ENCODE results near the gene ABCC4. TPM values are rescaled to one million over a fixed set of nuclear protein-coding genes. Genes with fewer than 3 reads are reported as not detected.
"Not testable (repeated sequence)": the region's sequence is repeated elsewhere in the genome, so short reads cannot be mapped to it uniquely, and the experiment has no call there.

Gene ABCC4
- total and polyA plus RNA-seq, 2 of the 13 experiments (the other 11 are each of a cell fraction or from before 2014, with no cell fraction given) = 4.2 to 11.3 TPM

DNA sequence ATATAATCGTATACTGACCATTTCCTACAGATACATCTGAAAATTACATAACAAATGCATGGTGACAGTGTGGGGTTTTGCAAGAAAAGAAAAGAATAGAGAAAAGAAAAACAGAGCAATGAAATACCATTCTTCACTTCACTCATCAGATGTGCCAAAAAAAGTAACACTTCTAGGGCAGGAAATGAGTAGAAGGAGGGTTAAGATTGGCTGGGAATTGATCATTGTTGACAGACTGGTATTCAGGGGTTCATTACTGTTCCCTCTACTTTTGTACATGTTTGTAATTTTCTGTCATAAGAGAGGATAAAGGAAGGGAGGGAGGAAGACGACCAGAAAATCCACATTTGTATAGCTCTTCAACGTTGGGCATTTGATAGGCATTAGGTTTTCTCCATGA is 31.5 kb downstream of the ABCC4 start:
- Histone ChIP-seq H2AFZ (ENCODE audit: low read length) (no peak overlapping the region), H3K36me3 (replicated peaks in 1 of 2; ENCODE audit: control insufficient read depth in 1 of 2, insufficient read depth in 2 of 2, low read length in 2 of 2) (no peaks in the 10 kb centered on the region), H3K4me3 (replicated peaks in 1 of 3; ENCODE audit: insufficient read depth in 1 of 3, low read depth in 2 of 3, low read length in 3 of 3) (no peak overlapping the region), H3K27ac (ENCODE audit: extremely low read length, insufficient read depth, low read length) (no peak overlapping the region), H3K4me2 (ENCODE audit: low read depth, low read length) (no peak overlapping the region), H3K4me1 (ENCODE audit: insufficient read depth, low read length) (peaks cover 41% of the 10 kb centered on the region), H3K9me3 (ENCODE audit: low read length) (no peaks in the 10 kb centered on the region), H3K9ac (ENCODE audit: insufficient read depth, low read depth, low read length) (no peak overlapping the region), H4K20me1 (ENCODE audit: insufficient read depth, low read length) (no peaks in the 10 kb centered on the region), H3K27me3 (ENCODE audit: control insufficient read depth in 1 of 2, insufficient read depth in 2 of 2, low read length in 2 of 2) (no peaks in the 10 kb centered on the region), H3K79me2 (ENCODE audit: insufficient read depth, low read length) (no peaks in the 10 kb centered on the region)
- intact Hi-C loops (cut with micrococcal nuclease; ENCODE audit: unreplicated experiment) (loop anchor here (2.0 kb wide), 1 partner anchor 77 kb away; no protein-coding TSS in a partner anchor), in situ Hi-C loops (cut with HindIII; ENCODE audit: extremely low pct_ligation_motif_present, low pct_unique_long_range_greater_than_20kb) (no loop called here)
- CTCF ChIA-PET (ENCODE audit: low intra/inter-chr PET ratio, low total read pairs) = no interaction called here
- WGBS (ENCODE audit: low lambda C conversion rate) = 92% methylated on average over 3 of the region's 3 CpGs
- no peak for DNase-seq (ENCODE audit: low spot score)
- POLR2A ChIA-PET = no interaction called here
- TF ChIP-seq ZNF550 (CRISPR knock-in tag; IDR thresholded peaks at IDR 0.05; ENCODE audit: borderline replicate concordance) (no peak), NPAS2 (CRISPR knock-in tag; IDR thresholded peaks at IDR 0.05; ENCODE audit: borderline replicate concordance) (no peak), ZNF124 (CRISPR knock-in tag; IDR thresholded peaks at IDR 0.05) (no peak), NR2C2 (CRISPR knock-in tag; IDR thresholded peaks at IDR 0.05; ENCODE audit: borderline replicate concordance) (no peak), CSRNP2 (CRISPR knock-in tag; conservative IDR thresholded peaks at IDR 0.05; ENCODE audit: low read depth) (no peak), ZNF678 (CRISPR knock-in tag; IDR thresholded peaks at IDR 0.05) (no peak), ZNF704 (CRISPR knock-in tag; IDR thresholded peaks at IDR 0.05; ENCODE audit: borderline replicate concordance) (no peak), NFIB (CRISPR knock-in tag; IDR thresholded peaks at IDR 0.05; ENCODE audit: borderline replicate concordance) (no peak), HNRNPH1 (optimal IDR thresholded peaks at IDR 0.05; ENCODE audit: low read depth, low read length) (no peak)
- TF ChIP-seq, protein P1, sequence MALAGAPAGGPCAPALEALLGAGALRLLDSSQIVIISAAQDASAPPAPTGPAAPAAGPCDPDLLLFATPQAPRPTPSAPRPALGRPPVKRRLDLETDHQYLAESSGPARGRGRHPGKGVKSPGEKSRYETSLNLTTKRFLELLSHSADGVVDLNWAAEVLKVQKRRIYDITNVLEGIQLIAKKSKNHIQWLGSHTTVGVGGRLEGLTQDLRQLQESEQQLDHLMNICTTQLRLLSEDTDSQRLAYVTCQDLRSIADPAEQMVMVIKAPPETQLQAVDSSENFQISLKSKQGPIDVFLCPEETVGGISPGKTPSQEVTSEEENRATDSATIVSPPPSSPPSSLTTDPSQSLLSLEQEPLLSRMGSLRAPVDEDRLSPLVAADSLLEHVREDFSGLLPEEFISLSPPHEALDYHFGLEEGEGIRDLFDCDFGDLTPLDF (CRISPR knock-in tag; IDR thresholded peaks at IDR 0.05) = no peak
- no peak for FAIRE-seq
- no peak for ATAC-seq
- BruUV-seq (replicated peaks) = no TSS peak

DNA sequence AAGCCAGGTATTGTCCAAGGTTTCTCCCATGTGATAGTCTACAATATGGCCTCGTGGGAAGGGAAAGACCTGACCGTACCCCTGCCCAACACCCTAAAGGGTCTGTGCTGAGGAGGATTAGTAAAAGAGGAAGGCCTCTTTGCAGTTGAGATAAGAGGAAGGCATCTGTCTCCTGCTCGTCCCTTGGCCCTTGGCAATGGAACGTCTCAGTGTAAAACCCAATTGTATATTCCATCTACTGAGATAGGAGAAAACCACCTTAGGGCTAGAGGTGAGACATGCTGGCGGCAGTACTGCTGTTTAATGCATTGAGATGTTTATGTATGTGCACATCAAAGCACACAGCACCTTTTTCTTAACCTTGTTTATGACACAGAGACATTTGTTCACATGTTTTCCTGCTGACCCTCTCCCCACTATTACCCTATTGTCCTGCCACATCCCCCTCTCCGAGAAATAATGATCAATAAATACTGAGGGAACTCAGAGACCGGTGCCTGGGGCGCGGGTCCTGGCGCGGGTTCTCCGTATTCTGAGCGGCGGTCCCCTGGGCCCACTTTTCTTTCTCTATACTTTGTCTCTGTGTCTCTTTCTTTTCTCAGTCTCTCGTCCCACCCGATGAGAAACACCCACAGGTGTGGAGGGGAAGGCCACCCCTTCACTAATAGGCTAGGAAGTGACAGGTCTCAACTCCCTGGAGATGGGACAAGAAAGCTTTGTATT is 32.7 kb downstream of the ABCC4 start:
- DNase-seq (ENCODE audit: low spot score); intact Hi-C loops (cut with micrococcal nuclease; ENCODE audit: unreplicated experiment); H3K36me3 ChIP-seq (replicated peaks in 1 of 2; ENCODE audit: control insufficient read depth in 1 of 2, insufficient read depth in 2 of 2, low read length in 2 of 2); H2AFZ ChIP-seq (ENCODE audit: low read length); H4K20me1 ChIP-seq (ENCODE audit: insufficient read depth, low read length); H3K79me2 ChIP-seq (ENCODE audit: insufficient read depth, low read length); H3K27me3 ChIP-seq (ENCODE audit: control insufficient read depth in 1 of 2, insufficient read depth in 2 of 2, low read length in 2 of 2); ATAC-seq; BruUV-seq (replicated peaks); FAIRE-seq; POLR2A ChIA-PET; H3K27ac ChIP-seq (ENCODE audit: extremely low read length, insufficient read depth, low read length); H3K9me3 ChIP-seq (ENCODE audit: low read length); in situ Hi-C loops (cut with HindIII; ENCODE audit: extremely low pct_ligation_motif_present, low pct_unique_long_range_greater_than_20kb); H3K4me2 ChIP-seq (ENCODE audit: low read depth, low read length); H3K4me3 ChIP-seq (replicated peaks in 1 of 3; ENCODE audit: insufficient read depth in 1 of 3, low read depth in 2 of 3, low read length in 3 of 3); H3K9ac ChIP-seq (ENCODE audit: insufficient read depth, low read depth, low read length); CTCF ChIA-PET (ENCODE audit: low intra/inter-chr PET ratio, low total read pairs): not testable (repeated sequence)
- H3K4me1 ChIP-seq (ENCODE audit: insufficient read depth, low read length) = peaks cover 31% of the 10 kb centered on the region
- WGBS (ENCODE audit: low lambda C conversion rate) = 93% methylated on average over 16 of the region's 16 CpGs

Measured in HepG2 (cell line).